ENCODE measurements around the gene OR3A3. TPM values are rescaled to one million over a fixed set of nuclear protein-coding genes. Genes with fewer than 3 reads are reported as not detected.
"Not testable (repeated sequence)": the region's sequence is repeated elsewhere in the genome, so short reads cannot be mapped to it uniquely, and the experiment has no call there.

Gene OR3A3
- total and polyA plus RNA-seq, 8 donors, result not detected

DNA sequence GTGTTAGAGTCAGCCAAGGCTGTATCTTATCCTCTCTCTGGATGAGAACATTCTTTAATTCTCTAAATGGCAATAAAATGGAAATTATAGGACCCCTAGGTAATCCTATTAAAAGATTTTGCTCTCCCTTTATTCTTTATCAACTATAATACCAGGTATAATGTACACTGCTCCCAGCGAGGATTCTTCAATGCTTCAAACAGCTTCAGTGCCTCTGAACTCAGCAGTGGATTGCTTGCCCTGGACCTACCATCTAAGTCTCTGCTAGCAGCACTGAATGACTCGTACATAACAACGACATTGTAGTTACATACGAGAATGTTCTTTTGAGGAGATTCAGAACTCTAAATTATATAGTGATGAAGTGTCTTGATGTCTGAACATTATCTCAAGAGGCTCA, 21.4 kb upstream of the OR3A3 start:
- no peak overlapping the region for H3K4me3 ChIP-seq
- intact Hi-C loops (cut with DNase I), result no loop called here
- no peaks in the 10 kb centered on the region for H3K9me3 ChIP-seq
- peaks cover 0 to 18% (median 2%) of the 10 kb centered on the region in 4 donors for H3K27me3 ChIP-seq
- FAIRE-seq, result no peak
- DNase-seq, result no peak
- TF ChIP-seq, protein P1, sequence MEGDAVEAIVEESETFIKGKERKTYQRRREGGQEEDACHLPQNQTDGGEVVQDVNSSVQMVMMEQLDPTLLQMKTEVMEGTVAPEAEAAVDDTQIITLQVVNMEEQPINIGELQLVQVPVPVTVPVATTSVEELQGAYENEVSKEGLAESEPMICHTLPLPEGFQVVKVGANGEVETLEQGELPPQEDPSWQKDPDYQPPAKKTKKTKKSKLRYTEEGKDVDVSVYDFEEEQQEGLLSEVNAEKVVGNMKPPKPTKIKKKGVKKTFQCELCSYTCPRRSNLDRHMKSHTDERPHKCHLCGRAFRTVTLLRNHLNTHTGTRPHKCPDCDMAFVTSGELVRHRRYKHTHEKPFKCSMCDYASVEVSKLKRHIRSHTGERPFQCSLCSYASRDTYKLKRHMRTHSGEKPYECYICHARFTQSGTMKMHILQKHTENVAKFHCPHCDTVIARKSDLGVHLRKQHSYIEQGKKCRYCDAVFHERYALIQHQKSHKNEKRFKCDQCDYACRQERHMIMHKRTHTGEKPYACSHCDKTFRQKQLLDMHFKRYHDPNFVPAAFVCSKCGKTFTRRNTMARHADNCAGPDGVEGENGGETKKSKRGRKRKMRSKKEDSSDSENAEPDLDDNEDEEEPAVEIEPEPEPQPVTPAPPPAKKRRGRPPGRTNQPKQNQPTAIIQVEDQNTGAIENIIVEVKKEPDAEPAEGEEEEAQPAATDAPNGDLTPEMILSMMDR (IDR thresholded peaks at IDR 0.05), result no peak
- H3K4me1 ChIP-seq, result no peaks in the 10 kb centered on the region
- ATAC-seq, result no peak
- H3K36me3 ChIP-seq, result no peaks in the 10 kb centered on the region
- H3K27ac ChIP-seq, result no peak overlapping the region
- 49 to 56% methylated on average over 4 of the region's 4 CpGs for WGBS, 2 donors

DNA sequence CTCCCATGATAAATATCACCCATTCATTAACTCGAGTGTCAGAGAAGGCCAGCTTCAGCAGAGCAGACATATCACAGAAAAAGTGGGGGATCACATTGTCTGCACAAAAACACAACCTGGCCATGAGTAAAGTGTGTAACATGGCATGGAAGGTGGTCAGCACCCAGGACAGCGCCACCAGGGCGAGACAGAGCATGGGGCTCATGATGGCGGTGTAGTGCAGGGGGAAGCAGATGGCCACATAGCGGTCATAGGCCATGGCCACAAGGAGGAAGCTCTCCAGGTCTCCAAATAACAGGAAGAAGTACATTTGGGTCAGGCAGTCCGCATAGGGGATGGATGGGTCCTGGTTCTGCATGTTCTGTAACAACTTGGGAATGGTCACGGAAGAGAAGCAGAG, 13.4 kb upstream of the OR3A3 start:
- DNase-seq; intact Hi-C loops (cut with DNase I); H3K27me3 ChIP-seq; FAIRE-seq; H3K27ac ChIP-seq; H3K9me3 ChIP-seq; H3K4me3 ChIP-seq; H3K36me3 ChIP-seq; H3K4me1 ChIP-seq: not testable (repeated sequence)
- WGBS, 2 donors, result 34 to 40% methylated on average over 7 of the region's 7 CpGs
- peak in 1 of 4 donors; percentile 27 for ATAC-seq

DNA sequence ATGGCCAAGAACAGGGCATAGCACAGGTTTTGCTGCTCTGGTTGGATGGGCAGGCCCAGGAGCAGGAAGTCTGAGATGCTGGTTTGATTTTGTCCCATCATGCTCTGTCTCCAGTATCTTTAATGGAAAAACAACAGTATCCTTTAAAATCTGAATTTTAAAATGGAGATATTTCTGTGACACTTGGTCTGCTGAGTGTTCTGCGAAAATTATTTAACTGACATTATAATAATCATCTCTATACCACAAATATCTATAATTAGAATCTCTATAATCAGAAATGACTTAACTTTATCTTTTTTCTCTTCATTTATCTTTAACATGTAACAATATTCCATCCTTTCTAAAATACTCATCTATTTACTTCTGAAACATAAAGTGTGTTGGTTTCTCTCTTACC, 12.9 kb upstream of the OR3A3 start, which contains the start of gene OR1E1:
Gene OR1E1 (minus strand): TSS at position 101 of the 400 bp plus-strand sequence. CDS start 0 bp downstream, at position 101.
- no peak for ATAC-seq
- Histone ChIP-seq H3K27ac (no peak within 1 kb of the TSS), H3K9me3 (no peaks in the 10 kb centered on the region), H3K4me3 (no peak within 1 kb of the TSS), H3K4me1 (no peaks in the 10 kb centered on the region), H3K36me3 (no peaks in the 10 kb centered on the region), H3K27me3 (no peaks in the 10 kb centered on the region)
- DNase-seq, result no peak
- intact Hi-C loops (cut with DNase I), result no loop called here
- FAIRE-seq, result no peak
- TF ChIP-seq, protein P1 (IDR thresholded peaks at IDR 0.05), result no peak
- 80 to 81% methylated on average over 1 of the region's 1 CpG for WGBS, 2 donors

DNA sequence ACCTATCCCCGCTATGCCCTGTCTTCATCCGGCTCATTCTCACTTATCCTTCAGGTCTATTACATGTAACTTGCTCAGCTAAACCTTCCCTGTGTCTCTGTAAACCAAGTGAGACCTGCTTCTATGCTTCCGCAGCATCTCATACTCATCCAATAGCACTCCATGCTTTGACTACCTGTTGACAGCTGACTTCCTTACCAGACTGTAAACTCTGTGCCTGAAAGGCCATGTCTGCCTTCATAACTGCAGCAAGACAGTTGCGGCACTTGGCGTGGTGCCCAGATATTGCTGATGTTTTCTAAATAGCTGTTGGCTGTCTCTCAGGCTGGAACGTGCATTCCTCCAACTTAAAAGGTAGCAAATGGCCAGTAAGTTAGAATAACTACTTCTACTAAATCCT, 11.1 kb upstream of the OR3A3 start:
- 42 to 47% methylated on average over 6 of the region's 6 CpGs for WGBS, 2 donors

DNA sequence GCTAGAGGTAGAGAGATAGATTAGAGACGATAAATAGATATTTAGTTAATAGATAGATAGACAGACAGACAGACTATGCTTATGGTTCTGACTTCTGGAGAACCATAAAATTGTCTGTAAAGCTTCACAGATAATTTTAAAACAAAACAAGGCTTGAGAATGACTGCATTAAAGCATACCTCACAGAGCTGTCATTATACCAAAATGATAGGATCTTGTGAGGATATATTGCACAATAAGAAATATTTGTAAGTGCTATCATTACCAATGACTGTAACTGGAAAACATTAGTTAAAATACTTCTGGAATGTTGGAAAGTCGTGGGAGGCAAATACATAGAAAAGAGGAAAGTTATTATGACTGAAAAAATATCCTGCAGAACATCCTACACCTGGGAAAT, 9.4 kb upstream of the OR3A3 start:
- H3K4me3 ChIP-seq, result no peak overlapping the region
- ATAC-seq (no peak), DNase-seq (no peak), FAIRE-seq (no peak)
- no peak overlapping the region for H3K27ac ChIP-seq
- H3K4me1 ChIP-seq, result no peaks in the 10 kb centered on the region
- 30 to 36% methylated on average over 2 of the region's 2 CpGs for WGBS, 2 donors
- TF ChIP-seq, protein P1 (IDR thresholded peaks at IDR 0.05), result no peak
- H3K27me3 ChIP-seq, result no peaks in the 10 kb centered on the region
- H3K36me3 ChIP-seq, result no peaks in the 10 kb centered on the region
- intact Hi-C loops (cut with DNase I), result no loop called here
- H3K9me3 ChIP-seq, result no peaks in the 10 kb centered on the region

More for the DNA sequence above, 11.1 kb upstream of the OR3A3 start:
- Histone ChIP-seq H3K4me1 (no peaks in the 10 kb centered on the region), H3K4me3 (no peak overlapping the region), H3K27ac (no peak overlapping the region), H3K9me3 (no peaks in the 10 kb centered on the region), H3K36me3 (no peaks in the 10 kb centered on the region), H3K27me3 (no peaks in the 10 kb centered on the region)
- DNase-seq (no peak), FAIRE-seq (no peak), ATAC-seq (no peak)
- TF ChIP-seq, protein P1 (IDR thresholded peaks at IDR 0.05), result no peak
- intact Hi-C loops (cut with DNase I), result no loop called here

DNA sequence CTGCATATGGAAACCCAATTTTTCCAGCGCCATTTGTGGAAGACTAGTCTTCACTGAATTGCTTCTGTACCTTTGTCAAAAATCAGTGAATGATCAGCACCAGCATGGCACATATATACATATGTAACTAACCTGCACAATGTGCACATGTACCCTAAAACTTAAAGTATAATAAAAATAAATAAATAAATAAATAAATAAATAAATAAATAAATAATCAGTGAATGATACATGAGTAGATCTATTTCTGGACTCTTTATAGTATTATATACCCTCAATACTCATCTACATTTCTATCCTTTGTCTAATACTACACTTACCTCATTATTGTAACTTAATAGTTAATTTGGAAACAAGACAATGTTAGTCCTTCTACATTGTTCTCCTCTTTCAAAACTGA, 7.3 kb upstream of the OR3A3 start:
- ATAC-seq; intact Hi-C loops (cut with DNase I); H3K4me3 ChIP-seq; H3K27ac ChIP-seq; H3K4me1 ChIP-seq; H3K9me3 ChIP-seq; FAIRE-seq; H3K27me3 ChIP-seq; H3K36me3 ChIP-seq; DNase-seq: not testable (repeated sequence)
- WGBS, 2 donors, result 65 to 87% methylated on average over 1 of the region's 1 CpG

DNA sequence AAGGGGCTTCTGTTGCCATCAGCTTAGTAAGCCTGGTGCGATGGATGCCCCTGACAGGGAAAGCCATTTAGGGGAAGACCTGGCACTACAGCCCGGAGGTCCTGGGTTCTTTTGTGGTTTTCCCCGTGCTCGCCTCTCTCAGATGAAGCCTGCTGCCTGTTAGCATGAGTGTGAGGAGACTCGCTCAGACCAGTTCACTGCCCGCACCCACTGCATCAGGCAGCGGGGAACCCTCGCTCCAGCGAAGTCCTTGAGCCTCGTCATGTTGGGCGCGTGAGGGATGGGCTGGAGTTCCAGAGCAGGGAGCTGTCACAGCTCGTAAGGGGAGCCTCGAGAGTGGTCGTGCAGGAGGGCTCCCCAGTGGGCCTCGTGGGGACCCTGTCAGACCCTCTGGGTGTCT, 1.0 kb downstream of the OR3A3 start:
- H3K4me3 ChIP-seq; H3K27ac ChIP-seq; intact Hi-C loops (cut with DNase I); DNase-seq; ATAC-seq; H3K9me3 ChIP-seq; FAIRE-seq; H3K27me3 ChIP-seq; H3K4me1 ChIP-seq; H3K36me3 ChIP-seq: not testable (repeated sequence)
- 50 to 64% methylated on average over 1 to 5 of the region's 16 CpGs for WGBS, 2 donors
